Left ventricle myocardium inferior (tissue), 1 donor: Measurements from ENCODE around the gene SMAD1. TPM values are rescaled to one million over a fixed set of nuclear protein-coding genes. Genes with fewer than 3 reads are reported as not detected.
"Not testable (repeated sequence)": the region's sequence is repeated elsewhere in the genome, so short reads cannot be mapped to it uniquely, and the experiment has no call there.

Source experiments
- DNase-seq: peaks from one replicate; pipeline ENCODE4 v3.0.0-alpha.2; 2020
- H3K27ac ChIP-seq: fragments of 200-600 bp; replicated peaks from 2 replicates; pipeline ENCODE4 v1.8.0; 2021
- H3K27me3 ChIP-seq: fragments of 200-600 bp; 2 replicates; pipeline ENCODE4 v1.8.0; 2021; ENCODE audit warnings: low read depth
- H3K36me3 ChIP-seq: fragments of 200-600 bp; 2 replicates; pipeline ENCODE4 v1.8.0; 2021
- H3K4me1 ChIP-seq: fragments of 200-600 bp; 2 replicates; pipeline ENCODE4 v1.8.0; 2021
- H3K4me3 ChIP-seq: fragments of 200-600 bp; 2 replicates; pipeline ENCODE4 v1.8.0; 2021; ENCODE audit warnings: mild to moderate bottlenecking, moderate library complexity
- H3K9me3 ChIP-seq: fragments of 200-600 bp; replicated peaks from 2 replicates; pipeline ENCODE4 v1.8.0; 2021
- CTCF ChIP-seq: fragments of 200-600 bp; IDR thresholded peaks from 2 replicates; pipeline ENCODE4 v1.8.0; 2021; ENCODE audit warnings: antibody characterized with exemption, mild to moderate bottlenecking, borderline replicate concordance
- intact Hi-C: fragments of 100-400 bp; cut with micrococcal nuclease; formaldehyde crosslinking; loops from one replicate; pipeline ENCODE4 v1.11.0; 2022
- total RNA-seq: library from RNA; stranded (reverse); fragmentation: NEBNext Ultra II Directional; extraction: Animal tissue kit (Norgen Biotek cat#: 25700); gene quantifications from one replicate; pipeline ENCODE4 v1.2.1, GENCODE V29; 2021
- donor health status: DM: no; HTN: yes; CAD: no; lungs with severe emphysema.

SMAD1 gene
- total RNA-seq, 1 donor from 2014 or later: 10.1 TPM

DNA sequence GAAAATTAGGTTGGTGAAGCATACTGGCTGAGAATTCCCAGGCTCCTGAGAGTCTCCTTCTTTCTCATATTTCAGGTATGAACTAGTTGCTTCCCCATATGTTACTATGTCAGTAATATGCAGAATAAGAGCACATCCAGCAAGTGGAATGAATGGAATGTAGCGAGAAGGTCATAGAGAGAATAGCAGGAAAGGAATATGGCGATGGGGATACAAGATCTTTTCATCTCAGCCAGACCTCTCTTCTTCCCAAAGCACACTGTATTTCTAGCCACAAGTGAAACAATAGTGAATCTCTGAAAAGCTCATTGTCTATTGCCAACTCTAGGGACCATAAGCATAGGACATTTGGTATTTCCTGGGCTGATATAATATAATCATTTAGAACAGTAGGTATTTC, 82.9 kb downstream of the SMAD1 start:
- no peak overlapping the region for H3K4me3 ChIP-seq
- intact Hi-C loops: no loop called here
- H3K27ac ChIP-seq: no peak overlapping the region
- H3K27me3 ChIP-seq: no peaks in the 10 kb centered on the region
- no peak for TF ChIP-seq CTCF
- H3K4me1 ChIP-seq: no peaks in the 10 kb centered on the region
- peaks cover 4% of the 10 kb centered on the region for H3K36me3 ChIP-seq
- no peak for DNase-seq
- peaks cover 11% of the 10 kb centered on the region for H3K9me3 ChIP-seq

DNA sequence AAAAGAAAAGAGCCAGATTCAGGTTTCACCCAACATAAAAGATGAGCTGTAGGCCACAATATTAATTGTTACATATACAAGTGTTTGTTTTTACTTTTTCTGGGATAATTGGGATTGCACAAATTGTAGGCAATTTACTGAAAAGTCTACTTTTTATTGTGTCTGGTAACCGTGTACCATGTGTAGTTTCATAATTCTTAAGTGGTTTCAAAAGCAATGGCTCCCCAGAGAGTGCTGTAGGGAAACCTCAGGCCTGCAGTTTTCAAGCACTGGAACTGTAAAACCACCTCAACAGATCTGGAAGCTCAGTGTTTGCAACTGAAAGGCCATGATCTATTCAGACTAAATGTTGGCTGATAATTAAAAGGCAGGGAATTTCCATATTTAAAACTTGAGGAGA, 83.7 kb downstream of the SMAD1 start:
- H3K36me3 ChIP-seq: no peaks in the 10 kb centered on the region
- no peaks in the 10 kb centered on the region for H3K27me3 ChIP-seq
- H3K27ac ChIP-seq: no peak overlapping the region
- H3K4me3 ChIP-seq: no peak overlapping the region
- no peak for DNase-seq
- TF ChIP-seq CTCF: no peak
- peaks cover 11% of the 10 kb centered on the region for H3K9me3 ChIP-seq
- H3K4me1 ChIP-seq: no peaks in the 10 kb centered on the region
- intact Hi-C loops: no loop called here

GRCh38 chr4:145566086-145566708, 84.5 kb downstream of the SMAD1 start:
- Histone ChIP-seq H3K4me3 (no peak overlapping the region), H3K27ac (no peak overlapping the region), H3K9me3 (peaks cover 11% of the 10 kb centered on the region), H3K4me1 (no peaks in the 10 kb centered on the region), H3K36me3 (no peaks in the 10 kb centered on the region), H3K27me3 (no peaks in the 10 kb centered on the region)
- TF ChIP-seq CTCF: no peak
- intact Hi-C loops: no loop called here
- DNase-seq: no peak

- no peak for TF ChIP-seq CTCF
- Histone ChIP-seq H3K4me1 (no peaks in the 10 kb centered on the region), H3K36me3 (no peaks in the 10 kb centered on the region), H3K9me3 (peaks cover 12% of the 10 kb centered on the region), H3K27ac (no peak overlapping the region), H3K4me3 (no peak overlapping the region), H3K27me3 (no peaks in the 10 kb centered on the region)
- intact Hi-C loops: no loop called here
- no peak for DNase-seq
Observed at GRCh38 chr4:145566768-145567167, 85.1 kb downstream of the SMAD1 start.

- intact Hi-C loops: no loop called here
Observed at GRCh38 chr4:145567516-145567915, 85.9 kb downstream of the SMAD1 start.

DNA sequence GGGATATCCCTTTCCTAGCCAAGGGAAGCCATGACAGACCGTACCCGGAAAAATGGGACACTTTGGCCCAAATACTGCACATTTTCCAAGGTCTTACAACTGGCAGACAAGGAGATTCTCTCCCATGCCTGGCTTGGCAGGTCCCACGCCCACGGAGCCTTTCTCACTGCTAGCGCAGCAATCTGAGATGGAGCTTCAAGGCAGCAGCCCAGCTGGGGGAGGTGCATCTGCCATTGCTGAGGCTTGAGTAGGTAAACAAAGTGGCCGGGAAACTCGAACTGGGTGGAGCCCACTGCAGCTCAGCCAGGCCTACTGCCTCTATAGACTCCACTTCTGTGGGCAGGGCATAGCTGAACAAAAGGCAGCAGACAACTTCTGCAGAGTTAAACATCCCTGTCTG, 92.9 kb downstream of the SMAD1 start:
- H3K4me1 ChIP-seq, intact Hi-C loops, DNase-seq: not testable (repeated sequence)

More at GRCh38 chr4:145567516-145567915, 85.9 kb downstream of the SMAD1 start:
- Histone ChIP-seq H3K27ac (no peak overlapping the region), H3K4me1 (no peaks in the 10 kb centered on the region), H3K9me3 (peaks cover 18% of the 10 kb centered on the region), H3K4me3 (no peak overlapping the region), H3K36me3 (no peaks in the 10 kb centered on the region), H3K27me3 (no peaks in the 10 kb centered on the region)
- no peak for TF ChIP-seq CTCF
- no peak for DNase-seq

More for the DNA sequence above, 92.9 kb downstream of the SMAD1 start:
- not testable (repeated sequence) for H3K4me3 ChIP-seq, H3K36me3 ChIP-seq, H3K27ac ChIP-seq, H3K27me3 ChIP-seq
- peaks cover 16% of the 10 kb centered on the region for H3K9me3 ChIP-seq
